Measurements from ENCODE around the gene TFG. TPM values are rescaled to one million over a fixed set of nuclear protein-coding genes. Genes with fewer than 3 reads are reported as not detected.

Gene TFG
- total and polyA plus RNA-seq, 2 of the 4 experiments (the other 2 are of a cell fraction) = 47.7 to 165 TPM

GRCh38 chr3:100753846-100754245 lies 44.6 kb downstream of the TFG start:
- H4K8ac ChIP-seq (ENCODE audit: low read depth in 2 of 2, low read length in 2 of 2) = no peak overlapping the region
- 60% methylated on average over 1 of the region's 2 CpGs; no CpG with 5 or more reads in 1 of the 2 experiments for WGBS, 2 experiments (ENCODE audit: extremely low coverage in 2 of 2, insufficient read length in 1 of 2)
- H2BK20ac ChIP-seq (ENCODE audit: low read depth, low read length) = no peak overlapping the region
- DNase-seq = peak; percentile 43
- no peak overlapping the region for H3K14ac ChIP-seq (replicated peaks; ENCODE audit: low read depth, low read length)
- POLR2A ChIA-PET (ENCODE audit: unreplicated experiment) = no interaction called here
- BruUV-seq (replicated peaks) = no TSS peak
- no peak overlapping the region for H3K18ac ChIP-seq (ENCODE audit: low read depth, low read length)
- no peak overlapping the region for H2BK5ac ChIP-seq (ENCODE audit: low read depth, low read length, poor library complexity, severe bottlenecking)
- no peaks in the 10 kb centered on the region; the same call in 1 of the 2 replicates for H4K20me1 ChIP-seq (ENCODE audit: insufficient read depth, low read length)
- H3K79me1 ChIP-seq (ENCODE audit: low read depth in 1 of 2, low read length in 2 of 2) = no peaks in the 10 kb centered on the region; a peak in 1 of 4 replicates
- H3K9me3 ChIP-seq (ENCODE audit: control insufficient read depth, insufficient read depth, low read length) = no peaks in the 10 kb centered on the region
- H3K9ac ChIP-seq (ENCODE audit: low read depth, low read length) = no peak overlapping the region
- H4K91ac ChIP-seq (ENCODE audit: insufficient read depth, low read depth, low read length) = no peak overlapping the region
- H3K4me2 ChIP-seq (ENCODE audit: low read depth, low read length) = no peak overlapping the region
- dilution Hi-C loops (cut with HindIII; ENCODE audit: low sequenced_read_pairs, unreplicated experiment) = no loop called here
- CTCF ChIA-PET = no interaction called here
- H3K4ac ChIP-seq (ENCODE audit: low read depth, low read length) = no peak overlapping the region
- no peak overlapping the region for H2AFZ ChIP-seq (replicated peaks; ENCODE audit: low read length, poor library complexity)
- H3K27me3 ChIP-seq (ENCODE audit: control insufficient read depth, insufficient read depth, low read length) = no peaks in the 10 kb centered on the region
- H3K9me1 ChIP-seq (ENCODE audit: insufficient read depth, low read length) = peaks cover 9% of the 10 kb centered on the region; the same call in 1 of the 2 replicates
- ATAC-seq (ENCODE audit: low read depth) = no peak
- no peak overlapping the region for H3K56ac ChIP-seq (ENCODE audit: extremely low read depth, insufficient read depth, low read length)
- intact Hi-C loops (cut with micrococcal nuclease) = loop anchor here (5.0 kb wide), 1 partner anchor 443 kb away; no protein-coding TSS in a partner anchor
- H3K4me1 ChIP-seq (ENCODE audit: control insufficient read depth, insufficient read depth, low read length) = peaks cover 2% of the 10 kb centered on the region; the same call in 1 of the 2 replicates
- TF ChIP-seq RAD21 (IDR thresholded peaks at IDR 0.05; ENCODE audit: low read length) = no peak
- TF ChIP-seq POLR2A (IDR thresholded peaks at IDR 0.05; ENCODE audit: low read depth, low read length) = no peak
- no peak for TF ChIP-seq MXI1 (IDR thresholded peaks at IDR 0.05; ENCODE audit: borderline replicate concordance, low read depth, low read length)
- TF ChIP-seq RFX5 (IDR thresholded peaks at IDR 0.05; ENCODE audit: low read depth, low read length) = no peak
- no peak for TF ChIP-seq MAZ (IDR thresholded peaks at IDR 0.05; ENCODE audit: borderline replicate concordance, low read depth, low read length)
- TF ChIP-seq ELK1 (IDR thresholded peaks at IDR 0.05; ENCODE audit: borderline replicate concordance, low read depth, low read length) = no peak
- no peak for TF ChIP-seq CHD1 (IDR thresholded peaks at IDR 0.05; ENCODE audit: low read depth, low read length)
- TF ChIP-seq RCOR1 (IDR thresholded peaks at IDR 0.05; ENCODE audit: insufficient replicate concordance, low read length) = no peak
- no peak overlapping the region for H2BK15ac ChIP-seq (ENCODE audit: low read depth, low read length)
- H3K27ac ChIP-seq (ENCODE audit: insufficient read depth, low read length) = no peak overlapping the region
- H2BK120ac ChIP-seq (ENCODE audit: low read depth, low read length) = no peak overlapping the region
- in situ Hi-C loops (cut with MboI; ENCODE audit: low sequenced_read_pairs) = no loop called here
- no peak overlapping the region for H2AK5ac ChIP-seq (ENCODE audit: low read depth, low read length)
- H3K36me3 ChIP-seq (ENCODE audit: control insufficient read depth, insufficient read depth, low read length) = peaks cover 18% of the 10 kb centered on the region
- no peak overlapping the region for H3K4me3 ChIP-seq (ENCODE audit: insufficient read depth, low read depth, low read length)
- no peak overlapping the region for H4K5ac ChIP-seq (ENCODE audit: low read depth, low read length)
- H3K23ac ChIP-seq (ENCODE audit: low read depth, low read length) = no peak overlapping the region
- no peak overlapping the region for H2AK9ac ChIP-seq (replicated peaks; ENCODE audit: low read depth, low read length, poor library complexity)

All from IMR-90 (cell line).